B cell (primary cell): ENCODE results near the gene MCM5. TPM values are rescaled to one million over a fixed set of nuclear protein-coding genes. Genes with fewer than 3 reads are reported as not detected.

Experiments
- ATAC-seq: fragments of 200-7000 bp; cut with Tn5 transposase; one replicate; pipeline ENCODE4 v1.10.0; 2021; ENCODE audit warnings: low read depth, mild to moderate bottlenecking, moderate number of reproducible peaks, moderate library complexity
- CTCF ChIA-PET: fragments of 350-600 bp; sonication (Branson Sonifier 250); formaldehyde crosslinking; loops from one replicate; lab custom pipeline; 2021; ENCODE audit warnings: antibody characterized with exemption, inconsistent platforms; lab: Charles Lee
- POLR2A ChIA-PET: fragments of 350-600 bp; sonication (Branson Sonifier 250); formaldehyde crosslinking; loops from one replicate; lab custom pipeline; 2021; ENCODE audit warnings: antibody characterized with exemption; lab: Charles Lee
- DNase-seq: peaks from one replicate; pipeline ENCODE4 v3.0.0; 2013
- H2AFZ ChIP-seq: 2 replicates; pipeline ENCODE4 v1.6.1; 2012; ENCODE audit warnings: mild to moderate bottlenecking, low read depth, low read length; ENCODE audit not compliant: insufficient read depth, poor library complexity, severe bottlenecking
- H3K27ac ChIP-seq, 2 donors: 1 replicate in 1 of 2; 2 replicates in 1 of 2; pipeline ENCODE4 v1.5.1; 2012 to 2013; ENCODE audit warnings: low read length in 2 of 2, mild to moderate bottlenecking in 2 of 2, moderate library complexity in 1 of 2
- H3K27me3 ChIP-seq, 4 experiments: fragments of 200-600 bp in 1 of 4; sonication (generic) in 1 of 4; replicated peaks in 1 of 4; 1 replicate in 2 of 4; 2 replicates in 2 of 4; pipeline versions ENCODE4 v1.6.1 to v1.7.0; 2013 to 2016; ENCODE audit warnings: low read length in 3 of 4, mild to moderate bottlenecking in 2 of 4, mixed read lengths in 1 of 4, moderate library complexity in 1 of 4; ENCODE audit not compliant: insufficient read depth in 4 of 4, control insufficient read depth in 3 of 4; ENCODE audit errors: control extremely low read depth in 1 of 4
- H3K36me3 ChIP-seq, 2 experiments: replicated peaks in 1 of 2; 1 replicate in 1 of 2; 2 replicates in 1 of 2; pipeline versions ENCODE4 v1.6.1 to v1.7.1; 2013; ENCODE audit warnings: low read length in 1 of 2; ENCODE audit not compliant: insufficient read depth in 2 of 2, control insufficient read depth in 1 of 2; ENCODE audit errors: control extremely low read depth in 1 of 2, extremely low read depth in 1 of 2
- H3K4me1 ChIP-seq, 2 donors: fragments of 200-600 bp in 1 of 2; sonication (generic) in 1 of 2; 1 replicate in 1 of 2; 2 replicates in 1 of 2; pipeline versions ENCODE4 v1.5.1 to v1.6.1; 2013 to 2017; ENCODE audit warnings: low read length in 2 of 2; ENCODE audit not compliant: control insufficient read depth in 2 of 2, insufficient read depth in 2 of 2
- H3K4me2 ChIP-seq: replicated peaks from 2 replicates; pipeline ENCODE3; 2012; ENCODE audit warnings: mild to moderate bottlenecking, low read depth, low read length; ENCODE audit not compliant: poor library complexity, severe bottlenecking
- H3K4me3 ChIP-seq, 5 experiments: fragments of 200-600 bp in 1 of 5; sonication (generic) in 1 of 5; 1 replicate in 3 of 5; 2 replicates in 2 of 5; pipeline versions ENCODE4 v1.5.1 to v1.7.0; 2011 to 2016; ENCODE audit warnings: low read length in 4 of 5, mild to moderate bottlenecking in 4 of 5, low read depth in 2 of 5, control low read depth in 1 of 5, moderate library complexity in 1 of 5; ENCODE audit not compliant: insufficient read depth in 1 of 5; ENCODE audit errors: control extremely low read depth in 1 of 5, extremely low read depth in 1 of 5
- H3K79me2 ChIP-seq: fragments of 200-600 bp; sonication (generic); one replicate; pipeline ENCODE4 v1.6.0; 2016; ENCODE audit warnings: low read length; ENCODE audit not compliant: control insufficient read depth, insufficient read depth
- H3K9ac ChIP-seq: fragments of 200-600 bp; sonication (generic); 2 replicates; pipeline ENCODE4 v1.6.1; 2017; ENCODE audit warnings: mild to moderate bottlenecking, low read length, moderate library complexity
- H3K9me3 ChIP-seq, 3 donors: one replicate each; pipeline versions ENCODE4 v1.6.1 to v1.7.1; 2013; ENCODE audit warnings: low read length in 2 of 3; ENCODE audit not compliant: control insufficient read depth in 2 of 3, insufficient read depth in 1 of 3; ENCODE audit errors: control extremely low read depth in 1 of 3
- H4K20me1 ChIP-seq: 2 replicates; pipeline ENCODE4 v1.6.0; 2012; ENCODE audit warnings: mild to moderate bottlenecking, low read length; ENCODE audit not compliant: insufficient read depth, control insufficient read depth, poor library complexity, severe bottlenecking
- H3K27ac Mint-ChIP-seq: one replicate; pipeline ENCODE4 v1.8.0; 2021; ENCODE audit warnings: mixed read lengths
- H3K27me3 Mint-ChIP-seq: one replicate; pipeline ENCODE4 v1.8.0; 2021; ENCODE audit warnings: mixed read lengths
- H3K4me1 Mint-ChIP-seq: one replicate; pipeline ENCODE4 v1.8.0; 2021; ENCODE audit warnings: mixed read lengths
- H3K4me3 Mint-ChIP-seq: one replicate; pipeline ENCODE4 v1.8.0; 2021; ENCODE audit warnings: mixed read lengths
- H3K9me3 Mint-ChIP-seq: one replicate; pipeline ENCODE4 v1.8.0; 2022; ENCODE audit warnings: mixed read lengths; ENCODE audit not compliant: insufficient read depth
- EZH2 ChIP-seq: IDR thresholded peaks from 2 replicates; pipeline ENCODE4 v1.6.1; 2012; ENCODE audit warnings: borderline replicate concordance, low read depth, mild to moderate bottlenecking, moderate library complexity, low read length; ENCODE audit not compliant: insufficient read depth, poor library complexity, severe bottlenecking
- WGBS: methylation state at CpG from one replicate; pipeline ENCODE4 v1.1.5; 2013; ENCODE audit warnings: missing lambda C conversion rate; ENCODE audit not compliant: insufficient coverage; 5-methylcytosine and 5-hydroxymethylcytosine counted together
- intact Hi-C: fragments of 100-400 bp; cut with micrococcal nuclease; formaldehyde crosslinking; loops from one replicate; pipeline ENCODE4 v1.10.0; 2022
- polyA plus RNA-seq: library from polyadenylated mRNA; depleted of rRNA; stranded (reverse); fragments of >200 nt; gene quantifications from 2 replicates; pipeline ENCODE4 v1.2.3, GENCODE V29; 2012
- total RNA-seq, 2 donors: library from RNA; stranded (reverse); fragments of 120-200 nt in 1 of 2; gene quantifications; 1 replicate in 1 of 2; 2 replicates in 1 of 2; pipeline versions ENCODE4 v1.2.3 to v1.2.4, GENCODE V29; 2013 to 2022
- TF ChIP-seq, protein P1 (sequence below): fragments of 200-600 bp; IDR thresholded peaks from one replicate; pipeline ENCODE4 v1.8.0; 2022; ENCODE audit warnings: antibody characterized with exemption, mild to moderate bottlenecking

Gene MCM5
- total and polyA plus RNA-seq, 2 donors (not counting 1 experiment from before 2014, with no cell fraction given), result 112 to 203 TPM

- Histone ChIP-seq H3K79me2 (peaks cover 4% of the 10 kb centered on the region), H3K27ac (no peak overlapping the region), H3K9me3 (no peaks in the 10 kb centered on the region), H2AFZ (no peak overlapping the region), H3K4me3 (no peak overlapping the region), H3K4me1 (peaks cover 2 to 8% of the 10 kb centered on the region in 2 donors), H3K27me3 (no peaks in the 10 kb centered on the region), H4K20me1 (no peaks in the 10 kb centered on the region), H3K9ac (no peak overlapping the region), H3K36me3 (peaks cover 1 to 10% of the 10 kb centered on the region in 2 experiments), H3K4me2 (no peak overlapping the region)
- TF ChIP-seq, protein P1, sequence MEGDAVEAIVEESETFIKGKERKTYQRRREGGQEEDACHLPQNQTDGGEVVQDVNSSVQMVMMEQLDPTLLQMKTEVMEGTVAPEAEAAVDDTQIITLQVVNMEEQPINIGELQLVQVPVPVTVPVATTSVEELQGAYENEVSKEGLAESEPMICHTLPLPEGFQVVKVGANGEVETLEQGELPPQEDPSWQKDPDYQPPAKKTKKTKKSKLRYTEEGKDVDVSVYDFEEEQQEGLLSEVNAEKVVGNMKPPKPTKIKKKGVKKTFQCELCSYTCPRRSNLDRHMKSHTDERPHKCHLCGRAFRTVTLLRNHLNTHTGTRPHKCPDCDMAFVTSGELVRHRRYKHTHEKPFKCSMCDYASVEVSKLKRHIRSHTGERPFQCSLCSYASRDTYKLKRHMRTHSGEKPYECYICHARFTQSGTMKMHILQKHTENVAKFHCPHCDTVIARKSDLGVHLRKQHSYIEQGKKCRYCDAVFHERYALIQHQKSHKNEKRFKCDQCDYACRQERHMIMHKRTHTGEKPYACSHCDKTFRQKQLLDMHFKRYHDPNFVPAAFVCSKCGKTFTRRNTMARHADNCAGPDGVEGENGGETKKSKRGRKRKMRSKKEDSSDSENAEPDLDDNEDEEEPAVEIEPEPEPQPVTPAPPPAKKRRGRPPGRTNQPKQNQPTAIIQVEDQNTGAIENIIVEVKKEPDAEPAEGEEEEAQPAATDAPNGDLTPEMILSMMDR, result no peak
- TF ChIP-seq EZH2, result no peak
- no peak overlapping the region for H3K4me3 Mint-ChIP-seq
- POLR2A ChIA-PET, result no interaction called here
- ATAC-seq, result no peak
- WGBS, result 78% methylated on average over 11 of the region's 11 CpGs
- DNase-seq, result no peak
- H3K9me3 Mint-ChIP-seq, result no peaks in the 10 kb centered on the region
- no peak overlapping the region for H3K27ac Mint-ChIP-seq
- CTCF ChIA-PET, result no interaction called here
- H3K27me3 Mint-ChIP-seq, result no peaks in the 10 kb centered on the region
- peaks cover 9% of the 10 kb centered on the region for H3K4me1 Mint-ChIP-seq
- intact Hi-C loops, result no loop called here
Measured at GRCh38 chr22:35443790-35444684, 44.1 kb downstream of the MCM5 start.
